Spleen (tissue), 7 donors: ENCODE measurements around the gene QSOX1.

Experiments used
- POLR2A ChIP-seq, 3 donors: fragments of 450-650 bp; IDR thresholded peaks; one replicate each; pipeline ENCODE4 v1.5.1; 2017; ENCODE audit warnings: antibody characterized with exemption in 3 of 3, mild to moderate bottlenecking in 1 of 3
- POLR2AphosphoS5 ChIP-seq, 3 donors: sonication (generic); formaldehyde crosslinking; IDR thresholded peaks; one replicate each; pipeline ENCODE4 v1.5.1; 2017; ENCODE audit warnings: antibody characterized with exemption in 3 of 3
- TF ChIP-seq, protein P1 (sequence below), 11 experiments: fragments of 200-600 bp in 7 of 11; fragments of 450-650 bp in 4 of 11; sonication (generic) in 4 of 11; IDR thresholded peaks in 8 of 11; conservative IDR thresholded peaks in 3 of 11; 1 replicate in 7 of 11; 2 replicates in 4 of 11; pipeline versions ENCODE4 v1.4.0 to v1.8.0; 2016 to 2021; ENCODE audit warnings: antibody characterized with exemption in 11 of 11, inconsistent platforms in 4 of 11, mild to moderate bottlenecking in 1 of 11
- donor health status: DM: no; HTN: no; CAD: no; lungs with moderate emphysema.
- donor health status: DM: no; HTN: no; CAD: no.
- donor health status: DM: no; HTN: no; CAD: no.

DNA sequence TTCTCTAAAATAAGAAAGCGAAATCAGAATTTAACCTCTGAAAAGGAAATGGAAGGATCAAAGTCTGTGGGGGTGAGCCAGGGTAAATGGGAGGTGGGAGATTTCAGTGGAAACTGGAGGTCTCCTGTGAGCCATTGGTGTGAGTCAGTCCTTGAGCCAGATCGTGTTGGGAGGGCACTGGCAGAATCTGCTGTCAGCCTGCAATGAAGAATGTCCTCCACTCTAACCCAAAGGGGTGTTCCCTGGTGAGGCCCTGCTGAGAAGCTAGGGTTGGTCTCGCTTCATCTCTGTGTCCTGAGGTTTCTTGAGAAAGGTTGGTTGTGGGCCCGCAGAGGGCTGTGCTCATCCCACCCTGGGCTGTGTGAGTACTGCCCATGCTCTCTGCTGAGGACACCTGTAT, 2.4 kb downstream of the QSOX1 start:
- TF ChIP-seq, protein P1, sequence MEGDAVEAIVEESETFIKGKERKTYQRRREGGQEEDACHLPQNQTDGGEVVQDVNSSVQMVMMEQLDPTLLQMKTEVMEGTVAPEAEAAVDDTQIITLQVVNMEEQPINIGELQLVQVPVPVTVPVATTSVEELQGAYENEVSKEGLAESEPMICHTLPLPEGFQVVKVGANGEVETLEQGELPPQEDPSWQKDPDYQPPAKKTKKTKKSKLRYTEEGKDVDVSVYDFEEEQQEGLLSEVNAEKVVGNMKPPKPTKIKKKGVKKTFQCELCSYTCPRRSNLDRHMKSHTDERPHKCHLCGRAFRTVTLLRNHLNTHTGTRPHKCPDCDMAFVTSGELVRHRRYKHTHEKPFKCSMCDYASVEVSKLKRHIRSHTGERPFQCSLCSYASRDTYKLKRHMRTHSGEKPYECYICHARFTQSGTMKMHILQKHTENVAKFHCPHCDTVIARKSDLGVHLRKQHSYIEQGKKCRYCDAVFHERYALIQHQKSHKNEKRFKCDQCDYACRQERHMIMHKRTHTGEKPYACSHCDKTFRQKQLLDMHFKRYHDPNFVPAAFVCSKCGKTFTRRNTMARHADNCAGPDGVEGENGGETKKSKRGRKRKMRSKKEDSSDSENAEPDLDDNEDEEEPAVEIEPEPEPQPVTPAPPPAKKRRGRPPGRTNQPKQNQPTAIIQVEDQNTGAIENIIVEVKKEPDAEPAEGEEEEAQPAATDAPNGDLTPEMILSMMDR (IDR thresholded peaks at IDR 0.05 in 8 of 11, conservative IDR thresholded peaks at IDR 0.05 in 3 of 11) = no peak
- TF ChIP-seq POLR2A (IDR thresholded peaks at IDR 0.05) (no peak), POLR2AphosphoS5 (IDR thresholded peaks at IDR 0.05) (no peak)
